HG03378 (cell line): Measurements from ENCODE around the gene ANKRD49.
A peak's percentile ranks its signal among the peaks of the same experiment; 100 is the strongest.
"Not testable (repeated sequence)": the region's sequence is repeated elsewhere in the genome, so short reads cannot be mapped to it uniquely, and the experiment has no call there.

Experiments
- ATAC-seq: cut with Tn5 transposase; IDR thresholded peaks from one replicate; pipeline ENCODE4 v1.9.1; 2021; ENCODE audit warnings: mild to moderate bottlenecking, moderate library complexity; ENCODE audit not compliant: unreplicated experiment

Gene ANKRD49

GRCh38 chr11:94506513-94506912 lies 12.7 kb downstream of the ANKRD49 start:
- not testable (repeated sequence) for ATAC-seq

GRCh38 chr11:94507485-94507884 lies 13.7 kb downstream of the ANKRD49 start:
- no peak for ATAC-seq

- peak; percentile 62 for ATAC-seq
These were observed 18.4 kb downstream of the ANKRD49 start, which contains the start of gene C11orf97 for GRCh38 chr11:94511932-94512781. Gene C11orf97, plus strand, starts transcription at chr11:94512461. Its CDS starts 68 bp downstream, at chr11:94512529.

- ATAC-seq = no peak
These were observed 19.3 kb downstream of the ANKRD49 start for GRCh38 chr11:94513091-94513490.

GRCh38 chr11:94515398-94515797 lies 21.6 kb downstream of the ANKRD49 start:
- no peak for ATAC-seq

- ATAC-seq = no peak
These were observed 22.9 kb downstream of the ANKRD49 start for GRCh38 chr11:94516725-94517124.

- ATAC-seq = no peak
These were observed 24.5 kb downstream of the ANKRD49 start for GRCh38 chr11:94518300-94518699.

GRCh38 chr11:94519478-94520084 lies 25.8 kb downstream of the ANKRD49 start:
- ATAC-seq = peak; percentile 52

- peak; percentile 63 for ATAC-seq
These were observed 27.9 kb downstream of the ANKRD49 start for GRCh38 chr11:94521684-94522083.

GRCh38 chr11:94524341-94524740 lies 30.6 kb downstream of the ANKRD49 start:
- ATAC-seq = no peak

GRCh38 chr11:94525546-94526324 lies 32.0 kb downstream of the ANKRD49 start:
- ATAC-seq = no peak

- ATAC-seq = no peak
These were observed 33.1 kb downstream of the ANKRD49 start for GRCh38 chr11:94526645-94527438.

GRCh38 chr11:94528551-94528950 lies 34.8 kb downstream of the ANKRD49 start:
- ATAC-seq = no peak

- ATAC-seq = no peak
These were observed 38.4 kb downstream of the ANKRD49 start for GRCh38 chr11:94532211-94532610.

- no peak for ATAC-seq
These were observed 39.4 kb downstream of the ANKRD49 start for GRCh38 chr11:94533206-94533605.

GRCh38 chr11:94533696-94534630 lies 40.2 kb downstream of the ANKRD49 start:
- no peak for ATAC-seq

- ATAC-seq = no peak
These were observed 42.6 kb downstream of the ANKRD49 start for GRCh38 chr11:94536386-94536785.

GRCh38 chr11:94537031-94537600 lies 43.3 kb downstream of the ANKRD49 start:
- ATAC-seq = no peak

GRCh38 chr11:94539420-94539819 lies 45.6 kb downstream of the ANKRD49 start:
- ATAC-seq = no peak
